Forelimb muscle (tissue), 1 donor: ENCODE measurements around the gene TNK2. TPM values are rescaled to one million over a fixed set of nuclear protein-coding genes. Genes with fewer than 3 reads are reported as not detected.
A peak's percentile ranks its signal among the peaks of the same experiment; 100 is the strongest.

Experiments
- DNase-seq: peaks from one replicate; pipeline ENCODE4 v3.0.0-alpha.2; 2013; ENCODE audit warnings: low read depth
- polyA plus RNA-seq: library from polyadenylated mRNA; unstranded; fragments of 120-200 nt; gene quantifications from one replicate; pipeline ENCODE4 v1.2.1, GENCODE V29; 2013; ENCODE audit not compliant: insufficient read length

Gene TNK2
- polyA plus RNA-seq, 1 donor, result 139 TPM

GRCh38 chr3:195899701-195900435 lies 8.5 kb downstream of the TNK2 start:
- DNase-seq, result no peak

- DNase-seq, result no peak
Observed at GRCh38 chr3:195897853-195898415, 10.4 kb downstream of the TNK2 start.

GRCh38 chr3:195897081-195897852 lies 11.1 kb downstream of the TNK2 start:
- no peak for DNase-seq

GRCh38 chr3:195896361-195897080 lies 11.8 kb downstream of the TNK2 start:
- DNase-seq, result peak; percentile 83

GRCh38 chr3:195895861-195896360 lies 12.4 kb downstream of the TNK2 start:
- no peak for DNase-seq

GRCh38 chr3:195895078-195895860 lies 13.1 kb downstream of the TNK2 start:
- no peak for DNase-seq

- DNase-seq, result no peak
Observed at GRCh38 chr3:195893916-195894465, 14.4 kb downstream of the TNK2 start.

- DNase-seq, result no peak
Observed at GRCh38 chr3:195893516-195893915, 14.8 kb downstream of the TNK2 start.

- no peak for DNase-seq
Observed at GRCh38 chr3:195893044-195893395, 15.3 kb downstream of the TNK2 start.

- DNase-seq, result peak; percentile 69
Observed at GRCh38 chr3:195892105-195893043, 16.0 kb downstream of the TNK2 start.

GRCh38 chr3:195891431-195892104 lies 16.8 kb downstream of the TNK2 start:
- no peak for DNase-seq

- DNase-seq, result no peak
Observed at GRCh38 chr3:195889870-195890295, 18.5 kb downstream of the TNK2 start.

- DNase-seq, result no peak
Observed at GRCh38 chr3:195888981-195889869, 19.1 kb downstream of the TNK2 start.

- DNase-seq, result no peak
Observed at GRCh38 chr3:195888311-195888761, 20.0 kb downstream of the TNK2 start.

- DNase-seq, result no peak
Observed at GRCh38 chr3:195887670-195888069, 20.7 kb downstream of the TNK2 start.

GRCh38 chr3:195886181-195887141 lies 21.9 kb downstream of the TNK2 start:
- no peak for DNase-seq
